ENCODE data around the gene EPAS1. TPM values are rescaled to one million over a fixed set of nuclear protein-coding genes. Genes with fewer than 3 reads are reported as not detected.

EPAS1 gene
- polyA plus RNA-seq, 2 of the 4 experiments (the other 2 are of a cell fraction) = 128 to 143 TPM

- CTCF ChIA-PET = no interaction called here
- peaks cover 29% of the 10 kb centered on the region for H3K9me3 ChIP-seq
- no peak for DNase-seq (ENCODE audit: low read depth in 1 of 2, low spot score in 1 of 2)
- no peak overlapping the region for H3K4me2 ChIP-seq
- 93% methylated on average over 2 of the region's 2 CpGs for whole genome bisulfite sequencing (ENCODE audit: missing lambda C conversion rate)
- no peaks in the 10 kb centered on the region for H3K4me1 ChIP-seq
- no peak overlapping the region for H3K4me3 ChIP-seq
- no peak overlapping the region for H3K27ac ChIP-seq
- TF ChIP-seq RARB (CRISPR knock-in tag; IDR thresholded peaks at IDR 0.05) = no peak
- no peak for TF ChIP-seq MAFK (IDR thresholded peaks at IDR 0.05; ENCODE audit: partially characterized antibody)
- no peak for TF ChIP-seq TP53 (CRISPR knock-in tag; IDR thresholded peaks at IDR 0.05)
- TF ChIP-seq NFE2L2 (conservative IDR thresholded peaks at IDR 0.05; ENCODE audit: low read length) = no peak
- no peak for TF ChIP-seq MAX (IDR thresholded peaks at IDR 0.05)
- peak; percentile 99 for TF ChIP-seq ZC3H11A (IDR thresholded peaks at IDR 0.05)
- no peak for ATAC-seq
- POLR2A ChIA-PET = no interaction called here
- no peak for FAIRE-seq
Measured at GRCh38 chr2:46420945-46421344, 123.7 kb downstream of the EPAS1 start.

- CTCF ChIA-PET = no interaction called here
Measured at GRCh38 chr2:46421361-46421760, 124.2 kb downstream of the EPAS1 start.

GRCh38 chr2:46422717-46423394 is 125.6 kb downstream of the EPAS1 start:
- H3K4me1 ChIP-seq = no peaks in the 10 kb centered on the region
- no peak overlapping the region for H3K27ac ChIP-seq
- ATAC-seq (no peak), DNase-seq (ENCODE audit: low read depth in 1 of 2, low spot score in 1 of 2) (no peak), FAIRE-seq (no peak)
- POLR2A ChIA-PET = no interaction called here
- H3K4me3 ChIP-seq = no peak overlapping the region
- H3K4me2 ChIP-seq = no peak overlapping the region
- 81% methylated on average over 1 of the region's 1 CpG for WGBS (ENCODE audit: missing lambda C conversion rate)
- CTCF ChIA-PET = interaction anchor here (1.5 kb wide), 1 partner anchor 32 kb away, joined by 4 read pairs; no protein-coding TSS in a partner anchor
- TF ChIP-seq CBX2 (IDR thresholded peaks at IDR 0.05; ENCODE audit: borderline replicate concordance, low read depth) (no peak), CEBPB (IDR thresholded peaks at IDR 0.05) (0 out of 4 replicates have a peak, but pooled peaks of 1 of the 2 experiments have one; percentile 6)
- peaks cover 17% of the 10 kb centered on the region for H3K9me3 ChIP-seq

More at GRCh38 chr2:46421361-46421760, 124.2 kb downstream of the EPAS1 start:
- POLR2A ChIA-PET = no interaction called here
- no peak overlapping the region for H3K27ac ChIP-seq
- peaks cover 29% of the 10 kb centered on the region for H3K9me3 ChIP-seq
- no peak overlapping the region for H3K4me3 ChIP-seq
- ATAC-seq (no peak), DNase-seq (ENCODE audit: low read depth in 1 of 2, low spot score in 1 of 2) (no peak), FAIRE-seq (peak; percentile 32)
- no peaks in the 10 kb centered on the region for H3K4me1 ChIP-seq
- H3K4me2 ChIP-seq = no peak overlapping the region
- 15% methylated on average over 2 of the region's 2 CpGs for WGBS (ENCODE audit: missing lambda C conversion rate)
- TF ChIP-seq MYC (IDR thresholded peaks at IDR 0.05; ENCODE audit: borderline replicate concordance, low read length) = no peak
- TF ChIP-seq EP300 (IDR thresholded peaks at IDR 0.05) = no peak
- TF ChIP-seq POLR2A (IDR thresholded peaks at IDR 0.05; ENCODE audit: low read length) = no peak
- TF ChIP-seq KDM1A (IDR thresholded peaks at IDR 0.05; ENCODE audit: low read depth) = no peak
- no peak for TF ChIP-seq MAZ (IDR thresholded peaks at IDR 0.05; ENCODE audit: borderline replicate concordance, low read depth, low read length)
- no peak for TF ChIP-seq FOSL2 (IDR thresholded peaks at IDR 0.05)
- TF ChIP-seq FOSL2 (CRISPR knock-in tag; IDR thresholded peaks at IDR 0.05) = no peak
- no peak for TF ChIP-seq NFE2L2 (conservative IDR thresholded peaks at IDR 0.05; ENCODE audit: low read length)
- no peak for TF ChIP-seq BHLHE40 (IDR thresholded peaks at IDR 0.05; ENCODE audit: low read depth, low read length)
- TF ChIP-seq SMC3 (IDR thresholded peaks at IDR 0.05) = no peak
- no peak for TF ChIP-seq EHF (CRISPR knock-in tag; IDR thresholded peaks at IDR 0.05)
- no peak for TF ChIP-seq CHD2 (IDR thresholded peaks at IDR 0.05; ENCODE audit: low read length, partially characterized antibody)

- TF ChIP-seq CEBPB (IDR thresholded peaks at IDR 0.05) (no peak), EHMT2 (IDR thresholded peaks at IDR 0.05; ENCODE audit: low read depth) (no peak), USF2 (IDR thresholded peaks at IDR 0.05) (no peak), RCOR1 (IDR thresholded peaks at IDR 0.05; ENCODE audit: low read depth, low read length) (no peak), CBX2 (IDR thresholded peaks at IDR 0.05; ENCODE audit: borderline replicate concordance, low read depth) (no peak), PBX3 (IDR thresholded peaks at IDR 0.05) (no peak), RAD21 (conservative IDR thresholded peaks at IDR 0.05 in 1 of 2, IDR thresholded peaks at IDR 0.05 in 1 of 2) (no peak), TP53 (CRISPR knock-in tag; IDR thresholded peaks at IDR 0.05) (no peak), ESRRA (IDR thresholded peaks at IDR 0.05; ENCODE audit: borderline replicate concordance, low read length) (no peak), RARB (CRISPR knock-in tag; IDR thresholded peaks at IDR 0.05) (no peak), GATA3 (IDR thresholded peaks at IDR 0.05; ENCODE audit: borderline replicate concordance) (no peak), BHLHE40 (IDR thresholded peaks at IDR 0.05; ENCODE audit: low read depth, low read length) (no peak), CHD4 (IDR thresholded peaks at IDR 0.05; ENCODE audit: borderline replicate concordance) (no peak)
- CTCF ChIA-PET = no interaction called here
- no peak overlapping the region for H3K4me2 ChIP-seq
- DNase-seq (ENCODE audit: low read depth in 1 of 2, low spot score in 1 of 2) (no peak), ATAC-seq (no peak), FAIRE-seq (no peak)
- 83% methylated on average over 5 of the region's 5 CpGs for WGBS (ENCODE audit: missing lambda C conversion rate)
- no peak overlapping the region for H3K27ac ChIP-seq
- peaks cover 9% of the 10 kb centered on the region for H3K9me3 ChIP-seq
- no peak overlapping the region for H3K4me3 ChIP-seq
- POLR2A ChIA-PET = no interaction called here
- H3K4me1 ChIP-seq = no peaks in the 10 kb centered on the region
Measured at GRCh38 chr2:46424937-46425336, 127.7 kb downstream of the EPAS1 start.
